Measurements from ENCODE around the gene KPTN.

KPTN gene

GRCh38 chr19:47483800-47484690 is at the start of gene KPTN:
Gene KPTN (minus strand): TSS chr19:47484219. CDS start chr19:47484160, 59 bp downstream.
- peak; percentile 97 for DNase-seq (ENCODE audit: low spot score)

GRCh38 chr19:47531640-47532387 is 47.8 kb upstream of the KPTN start:
- no peak for DNase-seq (ENCODE audit: low spot score)

- no peak for DNase-seq (ENCODE audit: low spot score)
These were observed 45.2 kb upstream of the KPTN start for GRCh38 chr19:47529018-47529742.

- DNase-seq (ENCODE audit: low spot score), result no peak
These were observed 42.8 kb upstream of the KPTN start for GRCh38 chr19:47526798-47527197.

- no peak for DNase-seq (ENCODE audit: low spot score)
These were observed 39.5 kb upstream of the KPTN start for GRCh38 chr19:47523473-47523872.

- no peak for DNase-seq (ENCODE audit: low spot score)
These were observed 37.6 kb upstream of the KPTN start for GRCh38 chr19:47521473-47522180.

- no peak for DNase-seq (ENCODE audit: low spot score)
These were observed 36.8 kb upstream of the KPTN start for GRCh38 chr19:47520839-47521238.

- DNase-seq (ENCODE audit: low spot score), result no peak
These were observed 36.4 kb upstream of the KPTN start for GRCh38 chr19:47520343-47520806.

GRCh38 chr19:47518854-47519253 is 34.8 kb upstream of the KPTN start:
- DNase-seq (ENCODE audit: low spot score), result no peak

- no peak for DNase-seq (ENCODE audit: low spot score)
These were observed 34.1 kb upstream of the KPTN start for GRCh38 chr19:47518139-47518538.

GRCh38 chr19:47514869-47515588 is 31.0 kb upstream of the KPTN start, which contains the start of gene NAPA:
Gene NAPA (minus strand): TSS chr19:47515063. CDS start chr19:47514940, 123 bp downstream.
- DNase-seq (ENCODE audit: low spot score), result peak; percentile 99

GRCh38 chr19:47514151-47514868 is 30.3 kb upstream of the KPTN start:
- DNase-seq (ENCODE audit: low spot score), result no peak

- DNase-seq (ENCODE audit: low spot score), result no peak
These were observed 28.9 kb upstream of the KPTN start for GRCh38 chr19:47512948-47513319.

- no peak for DNase-seq (ENCODE audit: low spot score)
These were observed 28.3 kb upstream of the KPTN start for GRCh38 chr19:47512183-47512947.

- DNase-seq (ENCODE audit: low spot score), result no peak
These were observed 27.7 kb upstream of the KPTN start for GRCh38 chr19:47511681-47512080.

- DNase-seq (ENCODE audit: low spot score), result no peak
These were observed 27.1 kb upstream of the KPTN start for GRCh38 chr19:47511128-47511517.

- no peak for DNase-seq (ENCODE audit: low spot score)
These were observed 26.6 kb upstream of the KPTN start for GRCh38 chr19:47510516-47511127.

- no peak for DNase-seq (ENCODE audit: low spot score)
These were observed 26.0 kb upstream of the KPTN start for GRCh38 chr19:47509973-47510372.

Measured in iPS-NIHi11 (cell line).